D341Med (cell line): ENCODE measurements around the gene EPN3.

Source experiments
- DNase-seq: peaks from one replicate; pipeline ENCODE4 v3.0.0; 2012; ENCODE audit warnings: low spot score

The EPN3 gene

GRCh38 chr17:50535407-50535806 lies 2.9 kb downstream of the EPN3 start:
- no peak for DNase-seq

GRCh38 chr17:50536683-50537646 lies 4.4 kb downstream of the EPN3 start:
- DNase-seq: no peak

DNA sequence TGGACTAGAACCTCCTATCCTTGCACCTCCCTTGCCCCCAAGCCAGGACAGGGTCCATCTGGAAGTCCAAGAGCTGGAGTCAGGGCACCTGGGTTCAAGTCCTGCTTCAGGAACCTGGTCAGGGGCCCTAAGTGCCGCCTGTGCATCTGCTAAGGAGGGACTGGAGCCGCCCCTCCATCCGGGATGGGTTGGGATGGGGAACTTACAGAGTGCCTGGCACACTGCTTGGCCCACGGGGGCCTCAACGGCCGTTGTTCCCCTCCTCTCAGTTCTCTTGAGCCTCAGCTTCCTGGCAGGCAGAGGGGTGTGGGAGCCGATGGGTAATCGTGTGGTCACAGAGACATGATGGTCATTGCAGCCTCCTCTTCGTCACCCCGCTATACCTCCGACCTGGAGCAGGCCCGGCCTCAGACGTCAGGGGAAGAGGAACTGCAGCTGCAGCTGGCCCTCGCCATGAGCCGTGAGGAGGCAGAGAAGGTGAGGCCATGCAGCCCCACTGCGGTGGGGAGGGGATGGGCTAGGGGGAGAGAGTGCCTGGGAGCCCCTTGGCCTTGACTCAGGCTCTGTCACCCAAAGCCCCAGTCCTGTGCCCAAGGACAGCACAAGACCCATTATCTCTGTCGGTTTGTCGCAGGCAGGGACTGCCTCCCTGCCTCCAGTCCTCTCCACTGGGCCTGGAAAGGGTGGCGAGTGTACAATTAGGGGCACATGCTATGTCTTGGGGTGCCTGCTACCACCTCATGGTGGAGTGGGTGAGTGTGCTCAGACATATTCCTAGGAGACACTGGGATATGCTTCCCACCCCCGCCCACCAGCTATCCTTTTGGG lies 5.4 kb downstream of the EPN3 start:
- no peak for DNase-seq

GRCh38 chr17:50538549-50539410 lies 6.2 kb downstream of the EPN3 start:
- no peak for DNase-seq

DNA sequence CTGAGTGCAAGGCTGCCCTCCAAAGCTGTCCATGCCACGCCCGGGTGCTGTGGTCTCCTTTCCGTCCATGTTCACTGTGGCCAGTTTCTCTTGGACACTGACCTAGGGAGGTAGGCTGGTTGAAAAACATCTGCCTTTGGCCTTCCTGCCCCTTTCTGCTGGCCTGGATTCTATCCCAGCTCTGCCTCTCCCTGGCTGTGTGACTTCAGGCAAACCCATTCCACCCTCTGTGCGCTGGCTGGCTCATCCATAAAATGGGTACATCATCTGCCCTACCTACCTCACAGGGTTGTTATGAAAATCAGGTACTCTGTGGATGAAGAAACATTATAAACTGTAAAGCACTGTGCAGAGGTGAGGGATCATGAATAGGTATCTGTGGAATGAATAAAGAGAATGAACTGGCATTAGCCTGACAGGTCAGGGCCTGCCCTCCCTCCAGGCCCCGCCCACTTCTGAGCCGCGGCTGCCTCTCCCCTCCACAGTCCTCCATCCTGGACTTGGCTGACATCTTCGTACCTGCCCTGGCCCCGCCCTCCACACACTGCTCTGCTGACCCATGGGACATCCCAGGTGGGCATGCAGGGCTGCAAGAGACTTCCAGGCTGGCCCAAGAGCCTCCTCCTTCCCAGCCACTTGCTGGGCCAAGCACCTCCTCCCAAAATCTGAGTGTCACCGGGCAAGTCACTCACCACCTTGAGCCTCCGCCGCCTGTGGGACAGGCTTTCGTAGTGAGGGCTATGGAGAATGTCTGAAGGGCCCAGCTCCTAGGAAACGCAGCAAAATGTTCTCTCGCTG lies 7.4 kb downstream of the EPN3 start:
- no peak for DNase-seq

GRCh38 chr17:50540560-50541401 lies 8.2 kb downstream of the EPN3 start:
- no peak for DNase-seq

DNA sequence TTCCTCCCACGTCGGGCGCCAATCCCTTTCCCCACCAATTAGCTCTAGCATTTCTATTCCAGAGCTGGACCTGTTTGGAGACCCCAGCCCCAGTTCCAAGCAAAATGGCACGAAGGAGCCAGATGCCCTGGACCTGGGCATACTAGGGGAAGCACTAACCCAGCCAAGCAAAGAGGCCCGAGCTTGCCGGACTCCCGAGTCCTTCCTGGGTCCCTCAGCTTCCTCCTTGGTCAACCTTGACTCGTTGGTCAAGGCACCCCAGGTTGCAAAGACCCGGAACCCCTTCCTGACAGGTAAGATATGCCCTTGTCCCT lies 8.8 kb downstream of the EPN3 start:
- no peak for DNase-seq

GRCh38 chr17:50541716-50542688 lies 9.5 kb downstream of the EPN3 start:
- DNase-seq: peak; percentile 100

GRCh38 chr17:50542795-50543774 lies 10.6 kb downstream of the EPN3 start:
- DNase-seq: no peak

- no peak for DNase-seq
Observed at GRCh38 chr17:50544516-50544915, 12.0 kb downstream of the EPN3 start.

- DNase-seq: no peak
Observed at GRCh38 chr17:50545311-50545710, 12.8 kb downstream of the EPN3 start.

GRCh38 chr17:50546701-50547034 lies 14.1 kb downstream of the EPN3 start:
- no peak for DNase-seq

DNA sequence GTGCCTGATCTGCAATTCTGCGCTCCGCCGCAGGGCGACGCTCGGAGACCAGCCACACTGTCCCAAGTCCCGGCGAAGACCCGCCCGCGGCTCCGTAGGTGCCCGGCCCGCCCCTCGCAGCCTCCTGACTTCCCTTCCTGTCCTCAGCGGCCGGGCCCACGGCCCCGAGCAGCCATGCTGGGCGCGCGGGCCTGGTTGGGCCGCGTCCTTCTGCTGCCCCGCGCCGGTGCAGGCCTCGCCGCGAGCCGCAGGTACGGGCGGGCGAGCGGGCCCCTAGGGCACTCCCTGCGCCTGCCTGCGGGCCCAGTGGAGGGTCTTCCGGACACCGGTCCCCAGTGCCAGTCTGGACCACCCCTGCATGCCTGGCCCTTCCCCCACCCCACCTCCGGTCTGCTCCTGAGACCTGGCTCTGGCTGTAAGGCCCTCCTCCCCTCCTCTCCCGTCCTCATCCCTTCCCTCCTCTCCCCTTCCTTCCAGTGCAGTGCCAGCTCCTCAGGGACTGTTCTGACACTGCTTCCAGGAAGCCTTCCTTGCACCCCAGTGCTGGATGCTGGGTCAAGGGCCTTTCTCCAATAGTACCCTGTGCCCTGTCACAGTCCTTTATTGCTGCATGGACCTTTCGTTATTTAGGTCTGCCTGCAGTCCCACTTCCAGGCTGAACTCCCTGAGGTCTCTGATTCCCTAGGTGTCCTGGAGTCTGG lies 14.7 kb downstream of the EPN3 start, which contains the start of gene SPATA20:
Gene SPATA20, plus strand, starts transcription at position 140 of the 701 bp plus-strand sequence. Its CDS starts 35 bp downstream, at position 175.
- DNase-seq: peak; percentile 95

DNA sequence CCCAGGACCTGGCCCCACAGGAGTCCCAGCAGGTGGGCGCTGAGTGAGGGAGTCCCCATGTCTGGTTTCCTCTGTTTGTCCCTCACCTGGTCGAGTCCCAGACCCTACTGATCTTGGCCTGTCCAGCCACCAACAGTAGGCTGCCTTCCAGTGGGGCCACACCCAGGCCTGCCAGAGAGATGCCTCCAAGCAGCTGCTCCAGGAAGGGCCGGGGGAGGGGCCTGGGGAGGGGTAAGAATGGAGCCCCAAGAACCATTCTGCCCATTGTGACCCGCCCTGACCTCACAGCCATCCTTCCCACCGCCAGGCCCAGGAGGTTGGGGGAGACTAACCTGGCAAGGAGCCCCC lies 15.2 kb downstream of the EPN3 start:
- DNase-seq: no peak

DNA sequence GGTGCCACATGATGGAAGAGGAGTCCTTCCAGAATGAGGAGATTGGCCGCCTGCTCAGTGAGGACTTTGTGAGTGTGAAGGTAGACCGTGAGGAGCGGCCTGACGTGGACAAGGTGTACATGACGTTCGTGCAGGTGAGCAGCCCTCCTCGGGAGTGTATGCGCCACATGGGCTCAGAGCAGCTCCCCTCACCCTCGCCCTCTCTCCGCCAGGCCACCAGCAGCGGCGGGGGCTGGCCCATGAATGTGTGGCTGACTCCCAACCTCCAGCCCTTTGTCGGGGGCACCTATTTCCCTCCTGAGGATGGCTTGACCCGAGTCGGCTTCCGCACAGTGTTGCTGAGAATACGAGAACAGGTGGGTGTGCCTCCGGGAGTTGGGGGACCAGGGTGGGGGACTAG lies 16.3 kb downstream of the EPN3 start:
- DNase-seq: no peak

DNA sequence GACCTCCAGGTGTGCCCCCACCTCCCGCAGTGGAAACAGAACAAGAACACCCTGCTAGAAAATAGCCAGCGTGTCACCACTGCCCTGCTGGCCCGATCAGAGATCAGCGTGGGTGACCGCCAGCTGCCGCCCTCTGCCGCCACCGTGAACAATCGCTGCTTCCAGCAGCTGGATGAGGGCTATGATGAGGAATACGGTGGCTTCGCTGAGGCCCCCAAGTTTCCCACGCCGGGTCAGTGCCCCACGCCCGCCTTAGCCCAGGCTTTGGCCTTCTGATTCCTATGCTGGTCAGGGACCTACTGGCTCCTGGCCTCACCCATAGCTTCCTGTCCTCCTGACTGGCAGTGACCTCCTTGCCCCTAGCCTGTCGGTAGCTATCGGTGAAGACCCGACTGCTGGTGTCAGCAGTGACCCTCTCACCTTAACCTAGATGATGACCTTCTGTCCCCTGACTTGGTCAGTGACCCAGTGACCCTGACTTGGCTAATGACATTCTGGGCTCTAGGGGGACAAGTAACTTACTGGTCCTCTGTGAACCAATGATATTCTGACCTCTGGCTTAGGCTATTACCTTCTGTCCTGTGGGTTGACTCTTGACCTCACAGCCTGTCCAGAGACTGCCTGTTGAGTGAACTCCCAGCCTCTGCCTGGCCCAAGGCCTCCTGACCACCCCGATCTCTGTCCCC lies 16.9 kb downstream of the EPN3 start:
- no peak for DNase-seq

- DNase-seq: no peak
Observed at GRCh38 chr17:50549969-50550368, 17.4 kb downstream of the EPN3 start.
